ENCODE measurements around the gene GSC2. TPM values are rescaled to one million over a fixed set of nuclear protein-coding genes. Genes with fewer than 3 reads are reported as not detected.

GSC2 gene
- total and polyA plus RNA-seq, 2 of the 4 experiments (the other 2 are of a cell fraction) = not detected

- no peaks in the 10 kb centered on the region for H3K4me1 ChIP-seq (ENCODE audit: control insufficient read depth, insufficient read depth, low read length)
- no peak overlapping the region for H3K18ac ChIP-seq (ENCODE audit: low read depth, low read length)
- no peak overlapping the region for H2AFZ ChIP-seq (replicated peaks; ENCODE audit: low read length, poor library complexity)
- H2BK15ac ChIP-seq (ENCODE audit: low read depth, low read length) = no peak overlapping the region
- no peak overlapping the region for H2AK9ac ChIP-seq (replicated peaks; ENCODE audit: low read depth, low read length, poor library complexity)
- H3K4ac ChIP-seq (ENCODE audit: low read depth, low read length) = no peak overlapping the region
- H2BK5ac ChIP-seq (ENCODE audit: low read depth, low read length, poor library complexity, severe bottlenecking) = no peak overlapping the region
- dilution Hi-C loops (cut with HindIII; ENCODE audit: low sequenced_read_pairs, unreplicated experiment) = no loop called here
- no peak overlapping the region for H3K4me3 ChIP-seq (ENCODE audit: insufficient read depth, low read depth, low read length)
- no peak overlapping the region for H2AK5ac ChIP-seq (ENCODE audit: low read depth, low read length)
- 100% methylated on average over 1 of the region's 9 CpGs; no CpG with 5 or more reads in 1 of the 2 experiments for WGBS, 2 experiments (ENCODE audit: extremely low coverage in 2 of 2, insufficient read length in 1 of 2)
- no peak for TF ChIP-seq RAD21 (IDR thresholded peaks at IDR 0.05; ENCODE audit: low read length)
- no peak for TF ChIP-seq USF2 (IDR thresholded peaks at IDR 0.05; ENCODE audit: low read depth, low read length)
- no peak for TF ChIP-seq RCOR1 (IDR thresholded peaks at IDR 0.05; ENCODE audit: insufficient replicate concordance, low read length)
- TF ChIP-seq ELK1 (IDR thresholded peaks at IDR 0.05; ENCODE audit: borderline replicate concordance, low read depth, low read length) = no peak
- TF ChIP-seq FOS (IDR thresholded peaks at IDR 0.05; ENCODE audit: low read depth, low read length) = no peak
- no peak for TF ChIP-seq MXI1 (IDR thresholded peaks at IDR 0.05; ENCODE audit: borderline replicate concordance, low read depth, low read length)
- no peak for TF ChIP-seq BHLHE40 (IDR thresholded peaks at IDR 0.05; ENCODE audit: low read depth, low read length)
- no peak for TF ChIP-seq CEBPB (IDR thresholded peaks at IDR 0.05; ENCODE audit: low read depth, low read length)
- no peak for TF ChIP-seq SMC3 (IDR thresholded peaks at IDR 0.05; ENCODE audit: low read depth, low read length)
- no peak for TF ChIP-seq MAFK (IDR thresholded peaks at IDR 0.05; ENCODE audit: low read depth, low read length)
- no peak for TF ChIP-seq MAZ (IDR thresholded peaks at IDR 0.05; ENCODE audit: borderline replicate concordance, low read depth, low read length)
- no peak for TF ChIP-seq NFE2L2 (IDR thresholded peaks at IDR 0.05; ENCODE audit: low read depth, low read length)
- no peak for TF ChIP-seq RFX5 (IDR thresholded peaks at IDR 0.05; ENCODE audit: low read depth, low read length)
- no peak for TF ChIP-seq POLR2A (IDR thresholded peaks at IDR 0.05; ENCODE audit: low read depth, low read length)
- no peak for TF ChIP-seq CHD1 (IDR thresholded peaks at IDR 0.05; ENCODE audit: low read depth, low read length)
- TF ChIP-seq CTCF (conservative IDR thresholded peaks at IDR 0.05; ENCODE audit: low read depth, low read length) = no peak
- H3K14ac ChIP-seq (replicated peaks; ENCODE audit: low read depth, low read length) = no peak overlapping the region
- H2BK20ac ChIP-seq (ENCODE audit: low read depth, low read length) = no peak overlapping the region
- ATAC-seq (ENCODE audit: low read depth) (no peak), DNase-seq (no peak)
- ChIA-PET POLR2A (ENCODE audit: unreplicated experiment) (no interaction called here), CTCF (no interaction called here)
- H3K56ac ChIP-seq (ENCODE audit: extremely low read depth, insufficient read depth, low read length) = no peak overlapping the region
- peaks cover 48% of the 10 kb centered on the region for H3K36me3 ChIP-seq (ENCODE audit: control insufficient read depth, insufficient read depth, low read length)
- no TSS peak for BruUV-seq (replicated peaks)
- H3K9ac ChIP-seq (ENCODE audit: low read depth, low read length) = no peak overlapping the region
- 0 out of 2 replicates have a peak, but pooled peaks cover 3% of the 10 kb centered on the region for H3K9me1 ChIP-seq (ENCODE audit: insufficient read depth, low read length)
- intact Hi-C loops (cut with micrococcal nuclease) = no loop called here
- no peak overlapping the region for H4K91ac ChIP-seq (ENCODE audit: insufficient read depth, low read depth, low read length)
- H3K27me3 ChIP-seq (ENCODE audit: control insufficient read depth, insufficient read depth, low read length) = peaks cover 6% of the 10 kb centered on the region
- no peak overlapping the region for H4K5ac ChIP-seq (ENCODE audit: low read depth, low read length)
- no peaks in the 10 kb centered on the region for H3K9me3 ChIP-seq (ENCODE audit: control insufficient read depth, insufficient read depth, low read length)
- no peak overlapping the region for H3K27ac ChIP-seq (ENCODE audit: insufficient read depth, low read length)
- peaks cover 7 to 27% of the 10 kb centered on the region in 2 experiments for H3K79me1 ChIP-seq (ENCODE audit: low read depth in 1 of 2, low read length in 2 of 2)
- H3K23ac ChIP-seq (ENCODE audit: low read depth, low read length) = no peak overlapping the region
- H4K20me1 ChIP-seq (ENCODE audit: insufficient read depth, low read length) = peaks cover 4% of the 10 kb centered on the region
- H2BK120ac ChIP-seq (ENCODE audit: low read depth, low read length) = no peak overlapping the region
- in situ Hi-C loops (cut with MboI; ENCODE audit: low sequenced_read_pairs) = no loop called here
- no peak overlapping the region for H3K4me2 ChIP-seq (ENCODE audit: low read depth, low read length)
- H4K8ac ChIP-seq (ENCODE audit: low read depth in 2 of 2, low read length in 2 of 2) = no peak overlapping the region
Measured at GRCh38 chr22:19142394-19142793, 7.7 kb downstream of the GSC2 start.

Data from IMR-90 (cell line).